Fibroblast of the aortic adventitia (primary cell): ENCODE data around the gene TBL1X. TPM values are rescaled to one million over a fixed set of nuclear protein-coding genes. Genes with fewer than 3 reads are reported as not detected.

Source experiments
- DNase-seq: peaks from one replicate; pipeline ENCODE4 v3.0.0-alpha.2; 2010; ENCODE audit warnings: low read depth
- H3K4me3 ChIP-seq: 2 replicates; pipeline ENCODE4 v1.5.1; 2011; ENCODE audit warnings: low read depth, mild to moderate bottlenecking, control low read depth, low read length, moderate library complexity
- CTCF ChIP-seq: IDR thresholded peaks from 2 replicates; pipeline ENCODE4 v1.5.1; 2011; ENCODE audit warnings: mild to moderate bottlenecking, low read length, control low read depth, inconsistent platforms; ENCODE audit not compliant: insufficient read depth
- total RNA-seq: library from RNA; depleted of rRNA; stranded (reverse); fragments of >200 nt; gene quantifications from 2 replicates; pipeline ENCODE4 v1.2.3, GENCODE V29; 2012; ENCODE audit warnings: low replicate concordance

The TBL1X gene
- total RNA-seq, 1 donor, result 15.6 TPM

- DNase-seq, result no peak
- TF ChIP-seq CTCF, result no peak
- H3K4me3 ChIP-seq, result no peak overlapping the region
Observed at GRCh38 chrX:9770319-9770718, 305.5 kb downstream of the TBL1X start.

GRCh38 chrX:9772943-9773342, 308.1 kb downstream of the TBL1X start:
- no peak for DNase-seq
- H3K4me3 ChIP-seq, result no peak overlapping the region
- TF ChIP-seq CTCF, result no peak

- DNase-seq, result no peak
- no peak for TF ChIP-seq CTCF
- H3K4me3 ChIP-seq, result no peak overlapping the region
Observed at GRCh38 chrX:9775930-9776329, 311.1 kb downstream of the TBL1X start.

- H3K4me3 ChIP-seq, result no peak overlapping the region
- no peak for DNase-seq
- no peak for TF ChIP-seq CTCF
Observed at GRCh38 chrX:9781941-9782340, 317.1 kb downstream of the TBL1X start.

GRCh38 chrX:9784332-9784731, 319.5 kb downstream of the TBL1X start:
- TF ChIP-seq CTCF, result no peak
- DNase-seq, result no peak
- H3K4me3 ChIP-seq, result no peak overlapping the region

- H3K4me3 ChIP-seq, result no peak overlapping the region
Observed at GRCh38 chrX:9785254-9785943, 320.5 kb downstream of the TBL1X start.

More at GRCh38 chrX:9785254-9785943, 320.5 kb downstream of the TBL1X start:
- no peak for TF ChIP-seq CTCF
- no peak for DNase-seq
